Measurements from ENCODE around the gene PTPRK. TPM values are rescaled to one million over a fixed set of nuclear protein-coding genes. Genes with fewer than 3 reads are reported as not detected.

PTPRK gene
- total and polyA plus RNA-seq, 3 experiments from 2014 or later = 0.74 to 23.0 (median 21.3) TPM

DNA sequence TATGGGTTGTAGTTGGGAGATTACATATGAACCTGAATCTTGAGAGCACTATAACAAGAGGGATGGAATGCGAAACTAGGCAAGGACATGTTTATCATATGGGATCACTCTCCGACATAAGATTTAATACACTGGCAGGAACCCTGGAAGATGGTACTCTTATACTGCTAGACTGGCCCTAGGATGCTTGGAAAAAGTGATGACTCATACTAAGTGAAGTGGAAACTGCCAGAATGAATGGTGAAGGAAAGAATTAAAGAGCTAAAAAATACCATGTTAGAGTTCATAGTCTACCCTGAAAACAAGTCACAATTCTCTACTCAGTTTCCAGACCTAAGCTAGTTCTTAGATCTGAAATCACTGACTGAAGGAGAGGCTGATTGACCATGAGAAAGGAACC lies 574.0 kb downstream of the PTPRK start:
- no peak overlapping the region for H3K27ac ChIP-seq (ENCODE audit: low read depth, low read length)
- no peaks in the 10 kb centered on the region for H3K36me3 ChIP-seq (ENCODE audit: insufficient read depth, low read length)
- ChIA-PET POLR2A (interaction anchor here (1.3 kb wide), 1 partner anchor 28 kb away, joined by 3 read pairs; no protein-coding TSS in a partner anchor), CTCF (interaction anchor here (0.9 to 1.2 kb wide), 2 partner anchors 19 to 53 kb away, joined by 3 read pairs; no protein-coding TSS in a partner anchor)
- Mint-ChIP-seq H3K36me3 (peaks cover 0 to 28% (median 2%) of the 10 kb centered on the region in 3 donors), H3K4me1 (peaks cover 28 to 42% (median 39%) of the 10 kb centered on the region in 3 donors), H3K9me3 (peaks cover 0 to 8% (median 0%) of the 10 kb centered on the region in 5 donors), H3K27ac (no peak overlapping the region), H3K27me3 (peaks cover 0 to 2% of the 10 kb centered on the region in 2 donors), H3K4me3 (no peak overlapping the region)
- peaks cover 22% of the 10 kb centered on the region for H3K4me1 ChIP-seq (ENCODE audit: insufficient read depth, low read length)
- no peak for DNase-seq
- no peaks in the 10 kb centered on the region for H3K27me3 ChIP-seq (ENCODE audit: insufficient read depth, low read length, poor library complexity, severe bottlenecking)
- H3K4me3 ChIP-seq (ENCODE audit: low read length) = no peak overlapping the region
- no peaks in the 10 kb centered on the region for H3K9me3 ChIP-seq (ENCODE audit: low read length)

DNA sequence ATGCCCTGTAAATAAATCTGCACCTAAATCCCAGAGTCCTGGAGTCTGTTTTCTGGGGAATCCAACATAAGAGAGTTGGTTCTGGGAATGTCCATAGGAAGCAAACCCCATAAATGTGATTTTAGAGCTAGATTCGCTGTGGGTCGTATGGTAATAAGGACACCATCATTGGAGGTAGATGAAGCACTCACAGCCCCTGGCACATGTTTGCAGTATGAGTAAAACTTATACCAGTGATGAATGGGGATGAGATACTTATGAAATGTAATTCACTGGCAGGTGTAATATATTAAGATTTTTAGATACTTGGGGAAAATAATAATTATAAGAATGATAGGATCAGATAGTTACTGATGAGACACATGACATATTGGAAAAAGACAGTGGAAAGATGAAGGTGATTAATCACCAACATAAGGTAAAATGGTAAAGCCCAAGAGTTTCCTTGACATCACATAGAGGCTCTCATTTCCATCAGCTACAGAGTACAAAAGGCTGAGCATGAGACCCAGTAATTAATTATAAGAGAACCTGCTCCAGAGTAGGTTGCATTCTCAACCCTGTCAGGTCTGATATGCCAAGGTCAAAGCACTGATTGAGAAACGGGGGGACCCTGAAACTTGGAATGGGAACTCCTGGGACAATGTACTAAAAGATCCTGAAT lies 574.8 kb downstream of the PTPRK start:
- CTCF ChIA-PET = interaction anchor here (0.9 to 1.2 kb wide), 2 partner anchors 18 to 52 kb away, joined by 3 read pairs; no protein-coding TSS in a partner anchor
- H3K27ac Mint-ChIP-seq = no peak overlapping the region
- POLR2A ChIA-PET = no interaction called here

GRCh38 chr6:127941228-127941627 lies 579.2 kb downstream of the PTPRK start:
- DNase-seq = no peak
- peaks cover 32 to 44% (median 35%) of the 10 kb centered on the region in 3 donors for H3K4me1 Mint-ChIP-seq
- no peak overlapping the region for H3K27ac Mint-ChIP-seq
- no peaks in the 10 kb centered on the region for H3K27me3 ChIP-seq (ENCODE audit: insufficient read depth, low read length, poor library complexity, severe bottlenecking)
- CTCF ChIA-PET = interaction anchor here (1.3 to 1.5 kb wide), 2 partner anchors 14 to 16 kb away, joined by 3 read pairs; no protein-coding TSS in a partner anchor
- H3K4me3 ChIP-seq (ENCODE audit: low read length) = no peak overlapping the region
- H3K27ac ChIP-seq (ENCODE audit: low read depth, low read length) = no peak overlapping the region
- POLR2A ChIA-PET = no interaction called here
- H3K27me3 Mint-ChIP-seq = peaks cover 0 to 2% of the 10 kb centered on the region in 2 donors
- peaks cover 0 to 5% (median 0%) of the 10 kb centered on the region in 5 donors for H3K9me3 Mint-ChIP-seq
- no peak overlapping the region for H3K4me3 Mint-ChIP-seq
- H3K36me3 Mint-ChIP-seq = peaks cover 0 to 16% (median 0%) of the 10 kb centered on the region in 3 donors
- H3K36me3 ChIP-seq (ENCODE audit: insufficient read depth, low read length) = no peaks in the 10 kb centered on the region
- peaks cover 19% of the 10 kb centered on the region for H3K4me1 ChIP-seq (ENCODE audit: insufficient read depth, low read length)
- H3K9me3 ChIP-seq (ENCODE audit: low read length) = no peaks in the 10 kb centered on the region

More for the DNA sequence above, 574.8 kb downstream of the PTPRK start:
- Mint-ChIP-seq H3K36me3 (peaks cover 0 to 28% (median 2%) of the 10 kb centered on the region in 3 donors), H3K27me3 (peaks cover 0 to 2% of the 10 kb centered on the region in 2 donors), H3K9me3 (peaks cover 0 to 8% (median 0%) of the 10 kb centered on the region in 5 donors), H3K4me1 (peaks cover 22 to 37% (median 31%) of the 10 kb centered on the region in 3 donors), H3K4me3 (no peak overlapping the region)
- no peak for DNase-seq
- no peaks in the 10 kb centered on the region for H3K36me3 ChIP-seq (ENCODE audit: insufficient read depth, low read length)
- peaks cover 14% of the 10 kb centered on the region for H3K4me1 ChIP-seq (ENCODE audit: insufficient read depth, low read length)
- no peaks in the 10 kb centered on the region for H3K9me3 ChIP-seq (ENCODE audit: low read length)
- no peak overlapping the region for H3K27ac ChIP-seq (ENCODE audit: low read depth, low read length)
- no peak overlapping the region for H3K4me3 ChIP-seq (ENCODE audit: low read length)
- no peaks in the 10 kb centered on the region for H3K27me3 ChIP-seq (ENCODE audit: insufficient read depth, low read length, poor library complexity, severe bottlenecking)

DNA sequence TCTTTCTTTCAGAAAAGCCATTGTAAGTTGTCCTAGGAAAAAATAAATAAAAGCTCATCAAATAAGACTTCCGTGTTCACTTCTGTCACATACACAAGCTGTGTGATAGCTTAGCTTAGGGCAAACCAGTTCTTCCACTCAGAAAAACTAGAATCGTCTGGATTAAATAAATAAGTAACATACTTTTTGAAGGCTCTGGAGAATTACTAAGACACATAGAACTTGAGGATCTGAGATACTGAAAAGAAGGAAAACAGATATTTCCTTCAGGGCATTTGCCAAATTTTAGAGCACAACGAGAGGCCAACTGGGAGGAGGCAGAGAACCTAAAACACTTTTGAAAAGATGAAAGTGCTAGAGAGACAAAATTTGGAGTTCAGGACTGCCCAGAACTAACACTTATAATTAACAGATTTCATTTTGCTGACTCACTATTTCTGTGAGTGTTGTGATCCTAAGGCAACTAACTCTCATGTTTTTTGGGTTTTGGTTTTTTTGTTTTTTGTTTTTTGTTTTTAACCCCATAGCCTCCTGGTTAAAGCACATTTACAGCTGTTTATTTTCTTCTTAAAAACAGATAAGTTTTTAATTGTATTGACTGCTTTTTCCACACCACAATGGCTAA lies 580.8 kb downstream of the PTPRK start:
- Histone ChIP-seq H3K36me3 (ENCODE audit: insufficient read depth, low read length) (no peaks in the 10 kb centered on the region), H3K4me1 (ENCODE audit: insufficient read depth, low read length) (peaks cover 25% of the 10 kb centered on the region), H3K4me3 (ENCODE audit: low read length) (no peak overlapping the region), H3K27ac (ENCODE audit: low read depth, low read length) (peak overlapping the region; percentile 18), H3K27me3 (ENCODE audit: insufficient read depth, low read length, poor library complexity, severe bottlenecking) (no peaks in the 10 kb centered on the region), H3K9me3 (ENCODE audit: low read length) (no peaks in the 10 kb centered on the region)
- Mint-ChIP-seq H3K4me1 (peaks cover 41 to 57% (median 46%) of the 10 kb centered on the region in 3 donors), H3K27me3 (no peaks in the 10 kb centered on the region), H3K27ac (peak overlapping the region in 5 of 8 donors; percentile 20 to 87 (median 52)), H3K4me3 (peak overlapping the region in 2 of 7 donors; percentile 4 to 23), H3K9me3 (no peaks in the 10 kb centered on the region), H3K36me3 (peaks cover 0 to 4% (median 0%) of the 10 kb centered on the region in 3 donors)
- DNase-seq = no peak
- POLR2A ChIA-PET = interaction anchor here (0.6 to 1.2 kb wide), 2 partner anchors 10 to 38 kb away, joined by 3 to 10 read pairs; no protein-coding TSS in a partner anchor
- CTCF ChIA-PET = interaction anchor here (1.4 kb wide), 1 partner anchor 22 kb away, joined by 4 read pairs; no protein-coding TSS in a partner anchor

DNA sequence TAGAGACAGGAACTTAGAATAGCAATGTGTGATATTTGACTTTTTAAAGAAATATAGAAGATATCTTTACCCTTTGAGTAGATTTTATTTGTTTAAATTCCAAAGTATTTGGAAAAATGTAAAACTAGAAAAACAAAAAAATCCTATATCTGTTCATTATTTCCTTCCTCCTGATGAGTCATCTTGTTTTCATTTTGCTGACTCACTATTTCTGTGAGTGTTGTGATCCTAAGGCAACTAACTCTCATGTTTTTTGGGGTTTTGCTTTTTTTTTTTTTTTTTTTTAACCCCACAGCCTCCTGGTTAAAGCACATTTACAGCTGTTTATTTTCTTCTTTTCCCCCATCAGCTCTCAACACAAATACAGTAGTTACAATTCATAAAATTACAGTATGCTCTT lies 581.7 kb downstream of the PTPRK start:
- Mint-ChIP-seq H3K36me3 (peaks cover 0 to 4% (median 0%) of the 10 kb centered on the region in 3 donors), H3K27me3 (no peaks in the 10 kb centered on the region), H3K4me3 (peak overlapping the region in 4 of 7 donors; percentile 16 to 58 (median 32)), H3K4me1 (peaks cover 50 to 66% (median 55%) of the 10 kb centered on the region in 3 donors), H3K9me3 (no peaks in the 10 kb centered on the region), H3K27ac (peak overlapping the region in 7 of 8 donors; percentile 10 to 87 (median 27))
- CTCF ChIA-PET = interaction anchor here (1.0 to 1.4 kb wide), 2 partner anchors 11 to 22 kb away, joined by 3 to 4 read pairs; no protein-coding TSS in a partner anchor
- H3K4me3 ChIP-seq (ENCODE audit: low read length) = no peak overlapping the region
- no peaks in the 10 kb centered on the region for H3K27me3 ChIP-seq (ENCODE audit: insufficient read depth, low read length, poor library complexity, severe bottlenecking)
- H3K27ac ChIP-seq (ENCODE audit: low read depth, low read length) = peak overlapping the region; percentile 18
- peak in 1 of 5 donors; percentile 20 for DNase-seq
- H3K4me1 ChIP-seq (ENCODE audit: insufficient read depth, low read length) = peaks cover 33% of the 10 kb centered on the region
- POLR2A ChIA-PET = interaction anchor here (1.2 kb wide), 1 partner anchor 11 kb away, joined by 10 read pairs; no protein-coding TSS in a partner anchor
- no peaks in the 10 kb centered on the region for H3K36me3 ChIP-seq (ENCODE audit: insufficient read depth, low read length)
- H3K9me3 ChIP-seq (ENCODE audit: low read length) = no peaks in the 10 kb centered on the region

GRCh38 chr6:127937747-127938146 lies 582.7 kb downstream of the PTPRK start:
- H3K9me3 Mint-ChIP-seq = peaks cover 0 to 7% (median 5%) of the 10 kb centered on the region in 5 donors
- Histone ChIP-seq H3K4me3 (ENCODE audit: low read length) (no peak overlapping the region), H3K36me3 (ENCODE audit: insufficient read depth, low read length) (no peaks in the 10 kb centered on the region), H3K9me3 (ENCODE audit: low read length) (peaks cover 2% of the 10 kb centered on the region), H3K27me3 (ENCODE audit: insufficient read depth, low read length, poor library complexity, severe bottlenecking) (no peaks in the 10 kb centered on the region), H3K4me1 (ENCODE audit: insufficient read depth, low read length) (peaks cover 42% of the 10 kb centered on the region), H3K27ac (ENCODE audit: low read depth, low read length) (no peak overlapping the region)
- peaks cover 0 to 7% (median 0%) of the 10 kb centered on the region in 3 donors for H3K36me3 Mint-ChIP-seq
- peaks cover 59 to 75% (median 64%) of the 10 kb centered on the region in 3 donors for H3K4me1 Mint-ChIP-seq
- H3K27ac Mint-ChIP-seq = peak overlapping the region in 6 of 8 donors; percentile 20 to 87 (median 44)
- DNase-seq = no peak
- H3K4me3 Mint-ChIP-seq = peak overlapping the region in 1 of 7 donors; percentile 25
- no peaks in the 10 kb centered on the region for H3K27me3 Mint-ChIP-seq
- CTCF ChIA-PET = interaction anchor here (1.0 kb wide), 1 partner anchor 12 kb away, joined by 3 read pairs; no protein-coding TSS in a partner anchor
- POLR2A ChIA-PET = no interaction called here

GRCh38 chr6:127937102-127937501 lies 583.3 kb downstream of the PTPRK start:
- H3K4me1 ChIP-seq (ENCODE audit: insufficient read depth, low read length) = peaks cover 45% of the 10 kb centered on the region

More at GRCh38 chr6:127937102-127937501, 583.3 kb downstream of the PTPRK start:
- no peak overlapping the region for H3K4me3 Mint-ChIP-seq
- no peak for DNase-seq
- Histone ChIP-seq H3K27ac (ENCODE audit: low read depth, low read length) (no peak overlapping the region), H3K9me3 (ENCODE audit: low read length) (peaks cover 6% of the 10 kb centered on the region), H3K36me3 (ENCODE audit: insufficient read depth, low read length) (no peaks in the 10 kb centered on the region), H3K27me3 (ENCODE audit: insufficient read depth, low read length, poor library complexity, severe bottlenecking) (no peaks in the 10 kb centered on the region), H3K4me3 (ENCODE audit: low read length) (no peak overlapping the region)
- peaks cover 0 to 11% (median 6%) of the 10 kb centered on the region in 5 donors for H3K9me3 Mint-ChIP-seq
- no peaks in the 10 kb centered on the region for H3K27me3 Mint-ChIP-seq
- H3K27ac Mint-ChIP-seq = peak overlapping the region in 6 of 8 donors; percentile 3 to 87 (median 50)
- POLR2A ChIA-PET = interaction anchor here (1.9 to 2.0 kb wide), 2 partner anchors 14 to 30 kb away, joined by 5 to 6 read pairs; no protein-coding TSS in a partner anchor
- CTCF ChIA-PET = interaction anchor here (1.2 kb wide), 1 partner anchor 13 kb away, joined by 5 read pairs; no protein-coding TSS in a partner anchor
- peaks cover 62 to 79% (median 67%) of the 10 kb centered on the region in 3 donors for H3K4me1 Mint-ChIP-seq
- peaks cover 0 to 4% (median 0%) of the 10 kb centered on the region in 3 donors for H3K36me3 Mint-ChIP-seq

Data from CD8-positive, alpha-beta memory T cell (primary cell).